ENCODE measurements around the gene FCHSD2. TPM values are rescaled to one million over a fixed set of nuclear protein-coding genes. Genes with fewer than 3 reads are reported as not detected.

FCHSD2 gene
- total and polyA plus RNA-seq, 9 of the 15 experiments (the other 6 are each of a cell fraction or from before 2014, with no cell fraction given) = 1.8 to 14.7 (median 6.4) TPM

GRCh38 chr11:73030130-73030529 lies 112.0 kb downstream of the FCHSD2 start (continued):
- TF ChIP-seq ZBTB26 (CRISPR knock-in tag; IDR thresholded peaks at IDR 0.05) = no peak
- no peak for TF ChIP-seq KDM2B (CRISPR knock-in tag; IDR thresholded peaks at IDR 0.05)
- no peak for TF ChIP-seq ZFPM2 (CRISPR knock-in tag; IDR thresholded peaks at IDR 0.05)
- TF ChIP-seq ZFP36 (IDR thresholded peaks at IDR 0.05; ENCODE audit: low read depth, low read length, partially characterized antibody) = no peak
- no peak for TF ChIP-seq TEAD4 (IDR thresholded peaks at IDR 0.05; ENCODE audit: low read length)
- TF ChIP-seq TEAD4 (CRISPR knock-in tag; IDR thresholded peaks at IDR 0.05; ENCODE audit: borderline replicate concordance) = no peak
- TF ChIP-seq XRCC4 (IDR thresholded peaks at IDR 0.05; ENCODE audit: extremely low read depth, insufficient read depth, insufficient read length) = no peak

- intact Hi-C loops (cut with micrococcal nuclease) (no loop called here), in situ Hi-C loops (cut with MboI) (no loop called here)
- WGBS (ENCODE audit: insufficient coverage, low coverage, missing lambda C conversion rate) = 68% methylated on average over 2 of the region's 2 CpGs
- ATAC-seq = no peak
- H3K79me2 ChIP-seq (ENCODE audit: control insufficient read depth, insufficient read depth, low read length) = no peaks in the 10 kb centered on the region
- FAIRE-seq = no peak
- no peak overlapping the region for H3K4me2 ChIP-seq (ENCODE audit: insufficient read depth, low read length)
- ChIA-PET CTCF (ENCODE audit: low intra/inter-chr PET ratio) (no interaction called here), POLR2A (no interaction called here)
- no peak overlapping the region for H3K4me3 ChIP-seq
- no peak overlapping the region for H3K9ac ChIP-seq (ENCODE audit: insufficient read depth in 1 of 2, low read depth in 2 of 2, low read length in 2 of 2)
- no peak for DNase-seq (ENCODE audit: extremely low read depth in 1 of 4, low spot score in 3 of 4)
- H3K9me1 ChIP-seq (ENCODE audit: control insufficient read depth, insufficient read depth, low read length) = no peaks in the 10 kb centered on the region
- no peak overlapping the region for H3K27ac ChIP-seq (ENCODE audit: extremely low read depth, low read depth, low read length)
- no peak overlapping the region for H2AFZ ChIP-seq (ENCODE audit: low read depth, low read length)
- no peaks in the 10 kb centered on the region for H3K4me1 ChIP-seq (replicated peaks in 1 of 2; ENCODE audit: control insufficient read depth in 2 of 2, insufficient read depth in 2 of 2, low read length in 2 of 2)
- H3K27me3 ChIP-seq (ENCODE audit: control insufficient read depth in 2 of 2, insufficient read depth in 2 of 2, low read length in 2 of 2) = no peaks in the 10 kb centered on the region
- no TSS peak for BruUV-seq (replicated peaks)
- no peaks in the 10 kb centered on the region for H4K20me1 ChIP-seq (replicated peaks; ENCODE audit: control insufficient read depth, insufficient read depth, low read length)
- peaks cover 2% of the 10 kb centered on the region; the same call in 1 of the 2 replicates for H3K9me3 ChIP-seq (replicated peaks; ENCODE audit: control insufficient read depth, insufficient read depth, low read depth, low read length)
- H3K36me3 ChIP-seq (ENCODE audit: control insufficient read depth, insufficient read depth, low read length) = no peaks in the 10 kb centered on the region
- TF ChIP-seq E2F5 (CRISPR knock-in tag; IDR thresholded peaks at IDR 0.05) (no peak), HOXB6 (CRISPR knock-in tag; IDR thresholded peaks at IDR 0.05; ENCODE audit: borderline replicate concordance) (no peak), ZFP91 (CRISPR knock-in tag; IDR thresholded peaks at IDR 0.05) (0 out of 2 replicates have a peak, but pooled peaks have one; percentile 25)
These were observed 112.7 kb downstream of the FCHSD2 start for GRCh38 chr11:73029403-73029802.

Measured in K562 (cell line).